Bone marrow (tissue), 2 donors: ENCODE data around the gene PRKX.
"Not testable (repeated sequence)": the region's sequence is repeated elsewhere in the genome, so short reads cannot be mapped to it uniquely, and the experiment has no call there.

Experiments used
- DNase-seq, 2 donors: peaks; one replicate each; lab custom pipeline; 2025; lab: John Stamatoyannopoulos, UW

The PRKX gene

DNA sequence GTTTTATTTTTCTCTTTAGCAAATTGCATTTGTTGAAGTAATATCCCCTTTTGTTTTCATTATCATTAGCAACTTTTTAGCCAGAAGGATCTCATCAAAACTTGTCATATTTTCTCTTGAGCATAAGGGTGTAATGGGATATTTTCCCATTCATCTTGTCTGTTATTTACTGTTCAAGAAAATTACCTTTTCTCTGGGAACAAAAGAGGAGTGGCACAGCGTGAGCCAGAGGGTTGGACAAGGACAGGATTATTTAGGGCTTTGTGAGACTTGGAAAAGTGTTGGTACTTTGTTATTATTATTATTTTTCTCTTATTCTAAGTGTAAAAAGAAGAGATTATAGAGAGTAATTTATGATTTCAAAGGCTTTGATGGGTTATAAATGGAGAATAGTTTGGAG, 135.9 kb downstream of the PRKX start:
- no peak for DNase-seq

DNA sequence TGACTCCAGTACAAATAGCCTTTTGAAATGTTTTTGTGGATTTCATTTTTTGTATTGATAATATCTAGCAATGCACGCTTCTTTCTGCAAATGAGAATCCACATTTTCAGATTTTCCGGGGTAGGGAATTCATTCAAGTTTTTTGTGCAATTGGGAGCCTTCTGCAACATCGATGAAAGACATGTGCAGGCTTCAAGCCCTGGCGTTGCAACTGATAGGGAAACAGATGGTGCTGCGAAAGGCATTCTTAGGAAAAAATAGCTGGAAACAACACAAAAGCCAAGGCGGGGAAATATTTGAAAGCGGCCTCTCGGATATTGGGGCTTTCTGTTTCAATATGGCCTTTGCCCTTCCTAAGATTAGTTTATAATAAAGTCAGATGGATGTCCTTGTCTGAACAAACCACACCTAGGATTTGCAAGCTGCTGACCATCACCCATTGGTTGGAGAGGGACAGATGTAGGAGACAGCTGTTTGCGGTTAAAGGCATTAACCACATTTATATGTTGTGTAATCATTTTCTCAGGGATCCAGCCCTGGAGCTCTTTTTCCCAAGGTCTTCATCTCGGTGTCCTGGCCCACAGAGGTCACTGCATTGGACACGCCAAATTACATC, 136.5 kb downstream of the PRKX start:
- no peak for DNase-seq

DNA sequence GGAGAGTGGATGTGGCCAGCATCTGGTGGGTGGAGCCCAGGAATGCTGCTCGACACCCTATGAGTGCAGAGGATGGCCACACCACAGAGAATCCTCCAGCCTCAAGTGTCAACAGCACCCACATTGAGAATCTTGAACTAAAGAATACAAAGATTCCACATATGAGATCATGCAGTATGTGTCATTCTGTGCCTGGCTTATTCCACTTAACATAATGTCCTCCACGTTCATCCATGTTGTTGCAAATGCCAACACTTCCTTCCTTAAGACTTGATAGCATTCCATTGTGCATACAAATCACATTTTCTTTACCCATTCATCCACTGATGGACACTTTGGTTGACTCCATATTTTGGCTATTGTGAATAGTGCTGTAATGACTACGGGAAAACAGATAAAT, 145.8 kb downstream of the PRKX start:
- no peak for DNase-seq

DNA sequence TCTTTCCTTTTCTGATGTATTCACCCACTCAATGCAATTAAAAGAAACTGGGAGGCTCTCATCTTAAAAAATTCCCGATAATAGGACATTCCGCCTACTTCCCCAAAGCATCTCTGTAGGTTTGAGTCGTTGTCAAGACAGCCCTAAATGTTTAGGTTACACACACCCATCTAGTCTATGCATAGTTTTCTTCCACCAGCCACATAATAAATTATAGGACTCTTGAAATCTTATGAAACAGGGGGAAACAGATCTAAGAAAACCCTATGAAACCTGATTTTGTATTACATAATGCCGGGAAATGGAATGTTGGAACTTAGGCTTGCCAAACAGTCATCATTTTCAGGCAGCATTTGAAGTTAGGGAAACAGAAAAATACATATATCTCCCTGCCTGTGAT, 150.0 kb downstream of the PRKX start:
- DNase-seq = no peak

DNA sequence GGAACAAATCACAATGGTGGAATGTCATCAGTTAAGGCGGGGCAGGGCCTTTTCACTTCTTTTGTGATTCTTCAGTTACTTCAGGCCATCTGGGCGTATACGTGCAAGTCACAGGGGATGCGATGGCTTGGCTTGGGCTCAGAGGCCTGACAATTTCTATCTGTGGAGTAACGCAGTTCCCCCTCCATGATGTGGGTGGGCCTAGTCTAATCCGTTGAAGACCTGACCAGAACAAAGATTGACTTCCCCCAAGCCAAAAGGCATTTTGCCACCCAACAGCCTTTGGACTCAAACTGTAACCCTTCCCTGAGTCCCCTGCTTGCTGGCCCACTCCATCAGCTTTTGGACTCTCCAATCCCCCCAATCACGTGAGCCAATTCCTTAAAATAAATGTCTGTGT, 153.4 kb downstream of the PRKX start:
- DNase-seq = not testable (repeated sequence)
